ENCODE measurements around the gene OXNAD1.
"Not testable (repeated sequence)": the region's sequence is repeated elsewhere in the genome, so short reads cannot be mapped to it uniquely, and the experiment has no call there.

The OXNAD1 gene

GRCh38 chr3:16303037-16303575 lies 38.1 kb downstream of the OXNAD1 start:
- no peak for DNase-seq

DNA sequence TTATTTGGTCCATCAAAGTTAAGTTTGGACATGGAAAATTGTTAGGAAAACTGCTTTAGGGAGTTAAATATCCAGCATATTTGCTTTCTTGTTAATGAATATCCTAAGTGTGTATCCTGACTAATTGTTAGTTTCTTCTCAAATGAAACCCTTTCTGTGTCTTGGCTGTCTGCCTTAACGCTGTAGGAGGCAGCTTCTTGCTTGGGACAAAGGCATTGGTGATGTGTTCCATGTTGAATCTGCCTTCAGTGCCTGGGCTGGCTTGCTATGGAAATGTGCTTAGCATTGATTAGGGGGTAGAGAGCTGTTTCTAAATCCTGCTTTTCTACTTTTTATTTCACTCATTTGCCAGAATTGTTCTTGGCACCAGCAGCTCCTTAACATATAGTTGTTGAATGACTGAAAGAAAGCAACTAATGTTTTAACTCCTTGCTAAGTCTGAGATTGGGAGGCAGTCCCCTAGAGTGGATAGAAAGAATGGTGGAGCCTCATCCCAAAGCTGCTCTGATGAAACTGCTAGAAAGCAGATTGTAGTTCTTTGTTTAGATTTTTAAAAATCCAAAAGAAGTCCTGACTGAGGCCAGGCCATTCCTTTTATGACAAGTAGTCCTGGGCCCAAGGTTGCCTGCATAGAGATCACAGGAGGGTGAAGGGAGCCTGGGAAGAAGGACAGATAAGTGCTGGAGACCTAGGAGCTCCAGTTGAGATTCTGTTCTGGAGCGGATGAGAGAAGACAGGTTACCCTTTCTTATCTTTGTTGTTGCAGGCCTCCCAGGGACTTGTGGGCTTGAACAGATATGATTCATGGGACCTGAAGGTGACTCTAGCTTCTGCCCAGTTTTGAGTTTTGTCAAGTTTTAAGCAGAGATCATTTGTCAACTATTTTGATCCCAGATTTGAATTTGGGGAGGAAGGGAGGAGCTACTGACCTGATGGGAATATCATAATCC lies 39.3 kb downstream of the OXNAD1 start:
- DNase-seq = peak in 3 of 56 donors; percentile 11 to 30 (median 11)

- DNase-seq = no peak
Measured at GRCh38 chr3:16305111-16305541, 40.1 kb downstream of the OXNAD1 start.

GRCh38 chr3:16307832-16308531 lies 43.0 kb downstream of the OXNAD1 start:
- no peak for DNase-seq

DNA sequence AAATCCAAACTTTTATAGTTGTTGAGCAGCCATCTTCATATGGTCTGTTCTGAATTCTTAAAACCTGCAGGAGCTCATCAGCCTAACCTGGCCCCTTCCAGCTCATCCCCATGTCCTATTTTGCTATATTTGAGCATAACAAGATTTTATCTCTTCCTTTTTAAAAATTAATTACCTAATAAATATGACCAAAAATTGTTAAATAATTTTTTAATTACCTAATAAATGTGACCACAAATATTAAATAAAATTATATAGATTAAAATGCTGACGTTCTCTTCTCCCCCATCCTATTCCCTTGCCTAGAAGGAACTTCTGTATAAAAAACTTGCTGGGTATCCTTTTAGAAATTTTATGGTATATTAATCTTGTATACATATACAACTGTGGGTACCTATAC lies 43.7 kb downstream of the OXNAD1 start:
- DNase-seq = no peak

- DNase-seq = no peak
Measured at GRCh38 chr3:16309558-16309957, 44.5 kb downstream of the OXNAD1 start.

DNA sequence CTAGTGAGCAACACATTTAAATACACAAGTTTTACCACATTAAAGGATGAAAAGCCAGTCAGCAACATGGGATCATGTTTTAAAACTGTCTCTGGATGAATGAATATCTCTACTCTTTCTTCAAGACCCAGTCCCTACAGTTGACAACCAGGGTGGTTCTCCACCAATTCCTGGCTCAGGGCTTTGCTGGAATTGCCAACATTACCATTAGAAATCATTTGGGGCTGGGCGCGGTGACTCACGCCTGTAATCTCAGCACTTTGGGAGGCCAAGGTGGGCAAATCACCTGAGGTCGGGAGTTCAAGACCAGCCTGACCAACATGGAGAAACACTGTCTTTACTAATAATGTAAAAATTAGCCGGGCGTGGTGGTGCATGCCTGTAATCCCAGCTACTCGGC lies 45.5 kb downstream of the OXNAD1 start:
- not testable (repeated sequence) for DNase-seq

DNA sequence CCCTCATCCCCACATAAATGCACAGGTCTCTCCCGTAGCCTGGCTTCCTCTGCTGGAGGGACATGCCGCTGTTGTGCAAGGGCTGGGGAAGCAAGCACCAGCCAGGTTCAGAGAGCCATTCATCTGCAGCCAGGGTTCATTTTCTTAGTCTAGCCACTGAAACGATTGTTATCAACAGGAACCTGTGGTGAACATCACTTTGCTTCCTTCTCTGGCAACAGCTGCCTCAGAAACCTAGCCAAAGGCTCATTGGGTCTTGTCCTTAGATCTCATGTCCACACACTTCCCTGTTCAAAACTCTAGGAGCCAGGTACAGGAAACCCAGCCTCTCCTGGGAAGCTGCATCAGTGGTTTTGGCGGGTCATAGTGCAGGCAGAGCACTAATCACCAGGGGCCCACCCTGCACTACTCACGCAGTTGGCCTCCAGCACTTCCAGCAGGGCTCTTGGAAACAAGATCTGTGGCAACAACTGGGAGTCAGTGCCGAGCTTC lies 47.0 kb downstream of the OXNAD1 start:
- no peak for DNase-seq

DNA sequence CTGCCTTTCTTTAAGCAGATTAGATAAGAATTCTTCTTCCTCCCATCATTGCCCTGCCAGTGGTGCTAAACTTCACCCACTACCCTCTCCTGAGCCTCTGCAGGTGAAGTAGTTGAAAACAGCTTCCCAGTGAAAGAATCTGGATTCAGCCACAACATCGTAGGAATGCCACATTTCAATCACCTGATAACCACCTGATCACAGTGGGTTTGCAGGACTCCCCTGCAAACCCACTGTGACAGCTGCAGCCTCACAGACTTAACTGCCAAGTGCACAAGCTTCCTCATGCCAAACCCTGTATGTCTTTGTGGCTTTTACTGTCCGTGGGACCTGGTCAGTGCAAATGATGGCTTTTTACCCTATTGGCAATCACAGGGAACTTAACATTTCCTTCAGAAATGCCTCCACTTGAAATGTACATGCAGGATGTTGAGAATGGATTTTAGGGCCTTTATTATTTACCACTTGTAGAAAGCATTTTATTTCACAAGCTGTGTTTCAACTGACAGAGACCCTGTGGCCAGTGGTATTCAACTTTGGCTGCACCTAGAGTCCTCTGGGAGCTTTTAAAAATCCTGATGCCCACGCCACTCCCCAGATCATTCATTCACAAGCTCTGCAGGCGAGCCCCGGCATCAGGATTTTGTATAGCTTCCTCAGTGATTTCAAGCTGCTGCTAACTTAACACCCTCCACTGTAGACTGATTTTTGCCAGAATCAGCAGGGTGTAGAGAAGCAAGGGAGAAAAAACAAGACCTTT lies 49.1 kb downstream of the OXNAD1 start:
- DNase-seq = no peak

DNA sequence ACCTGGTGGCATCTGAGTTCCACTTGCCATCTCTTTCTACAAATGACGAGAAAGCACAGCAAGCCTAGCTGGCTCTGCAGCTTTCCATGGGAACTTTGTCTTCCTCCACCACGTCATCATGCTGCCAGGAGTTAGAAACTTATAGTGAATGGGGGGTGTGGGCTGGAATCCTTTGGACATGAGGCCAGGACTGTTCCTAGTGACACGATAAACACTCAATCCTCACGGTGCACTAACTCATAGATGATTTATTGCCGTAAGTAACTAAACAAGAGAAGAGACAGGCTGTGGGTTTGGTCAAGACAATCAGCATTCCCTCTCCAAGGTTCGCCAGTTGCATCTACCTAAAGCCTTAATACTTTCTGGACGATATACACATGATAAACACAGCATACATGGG lies 50.6 kb downstream of the OXNAD1 start:
- DNase-seq = no peak

- no peak for DNase-seq
Measured at GRCh38 chr3:16316396-16316795, 51.4 kb downstream of the OXNAD1 start.

DNA sequence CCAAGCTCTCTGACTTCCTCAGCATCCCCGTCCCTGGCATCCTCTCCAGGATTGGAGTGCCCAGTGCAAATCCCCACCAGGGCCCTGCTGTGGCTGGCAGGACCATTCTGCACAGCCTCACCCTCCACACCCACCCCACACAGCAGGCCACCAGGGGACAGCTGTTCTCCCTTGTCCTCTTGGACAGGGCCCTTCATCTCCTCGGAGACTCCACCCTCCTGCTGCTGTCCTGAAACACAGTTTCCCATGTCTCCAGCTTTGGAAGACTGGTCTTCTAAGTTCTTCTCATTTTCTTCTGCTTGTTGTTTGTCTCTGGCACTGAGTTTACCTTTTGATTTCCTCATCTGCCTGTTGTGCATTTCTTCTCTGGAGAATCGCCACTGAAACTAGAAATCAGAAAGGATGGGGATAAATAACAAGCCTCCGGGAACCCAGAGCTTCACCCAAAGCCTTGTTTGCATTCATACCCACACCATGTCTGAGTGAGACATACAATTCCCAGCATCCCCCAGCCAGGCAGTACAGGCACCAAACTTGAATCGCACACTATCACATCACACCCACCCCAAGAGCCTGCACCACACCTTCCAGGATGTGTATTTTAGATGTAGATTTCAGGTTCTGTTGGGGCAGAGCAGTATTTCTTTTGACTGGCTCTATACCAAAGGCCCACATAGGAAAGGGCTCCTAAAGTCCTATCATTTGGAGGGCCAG lies 52.0 kb downstream of the OXNAD1 start:
- DNase-seq = no peak

- DNase-seq = no peak
Measured at GRCh38 chr3:16317561-16317945, 52.5 kb downstream of the OXNAD1 start.

DNA sequence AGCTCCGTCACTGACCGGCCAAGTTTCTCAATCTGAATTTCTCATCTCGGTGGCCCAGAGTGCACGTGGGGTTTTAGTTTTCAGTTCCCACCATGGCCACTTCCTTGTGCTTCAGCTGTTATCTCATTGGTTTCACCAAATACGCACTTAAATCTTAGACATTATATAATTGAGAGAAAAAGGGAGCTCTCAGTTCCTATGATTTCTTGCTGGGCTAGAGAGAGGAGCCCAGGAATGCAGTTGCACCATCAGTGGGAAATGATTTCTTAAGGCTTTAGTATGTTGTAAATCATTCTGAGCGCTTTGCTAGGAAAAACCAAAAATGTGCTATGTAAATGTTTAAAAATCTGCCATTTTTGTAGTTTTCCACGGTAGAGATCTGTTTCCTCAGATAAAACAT lies 53.2 kb downstream of the OXNAD1 start:
- no peak for DNase-seq

DNA sequence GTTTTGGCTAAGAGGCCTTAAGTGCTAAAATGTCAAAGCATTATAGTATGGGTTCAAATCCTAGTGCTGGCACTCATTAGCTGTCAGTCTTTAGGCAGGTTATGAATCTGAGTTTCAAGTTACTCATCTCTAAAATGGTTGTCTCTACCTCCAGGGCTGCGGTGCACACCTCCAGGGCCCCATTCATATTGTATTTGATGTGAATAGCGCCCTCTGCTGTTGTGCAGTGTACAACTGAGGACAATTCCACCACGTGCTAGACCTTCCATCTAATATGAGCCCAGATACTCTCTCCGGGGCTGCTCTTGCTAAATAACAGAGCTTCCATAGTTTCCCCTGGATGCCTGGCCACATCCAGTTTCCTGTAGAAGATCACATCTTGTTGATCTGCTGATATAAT lies 54.3 kb downstream of the OXNAD1 start:
- DNase-seq = no peak

GRCh38 chr3:16319723-16320122 lies 54.7 kb downstream of the OXNAD1 start:
- no peak for DNase-seq

DNA sequence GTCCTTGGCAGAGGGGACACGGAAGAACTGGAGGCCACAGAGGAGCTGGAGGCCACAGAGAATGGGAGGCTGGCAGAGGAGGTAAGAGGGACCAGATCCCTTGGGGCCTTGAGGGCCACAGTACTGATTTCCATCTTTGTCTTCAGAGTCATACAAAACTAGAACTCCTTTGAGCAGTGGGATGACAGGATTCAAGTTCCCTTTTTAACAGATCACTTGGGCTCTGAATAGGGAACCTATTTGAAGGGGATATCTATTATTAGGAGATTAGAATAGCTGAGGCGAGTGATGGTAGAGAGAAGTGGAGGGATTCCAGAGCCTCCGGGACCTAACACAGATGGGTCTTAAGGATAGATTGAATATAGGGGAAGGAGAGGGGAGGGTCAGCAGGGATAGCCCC lies 55.7 kb downstream of the OXNAD1 start:
- no peak for DNase-seq

DNA sequence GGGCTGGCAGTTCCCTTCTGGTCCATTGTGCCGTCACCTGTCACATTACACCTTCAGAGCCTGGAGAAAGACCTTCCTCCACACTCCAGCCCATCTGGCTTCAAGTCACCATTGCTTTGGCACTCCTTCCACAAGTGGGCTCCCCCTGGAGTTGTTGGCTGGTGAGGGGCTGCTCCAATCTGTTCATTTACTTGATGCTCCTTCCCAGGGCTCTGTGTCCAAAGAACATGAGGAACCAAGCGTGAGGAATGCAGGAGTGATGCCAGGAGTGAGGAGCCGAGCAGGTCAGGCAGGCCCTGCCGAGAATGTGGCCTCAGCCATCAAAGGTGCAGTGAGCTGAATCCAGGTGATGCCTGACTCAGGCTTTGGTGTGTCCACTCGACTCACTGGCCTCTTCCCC lies 57.2 kb downstream of the OXNAD1 start:
- no peak for DNase-seq

- DNase-seq = no peak
Measured at GRCh38 chr3:16323737-16324136, 58.7 kb downstream of the OXNAD1 start.

DNA sequence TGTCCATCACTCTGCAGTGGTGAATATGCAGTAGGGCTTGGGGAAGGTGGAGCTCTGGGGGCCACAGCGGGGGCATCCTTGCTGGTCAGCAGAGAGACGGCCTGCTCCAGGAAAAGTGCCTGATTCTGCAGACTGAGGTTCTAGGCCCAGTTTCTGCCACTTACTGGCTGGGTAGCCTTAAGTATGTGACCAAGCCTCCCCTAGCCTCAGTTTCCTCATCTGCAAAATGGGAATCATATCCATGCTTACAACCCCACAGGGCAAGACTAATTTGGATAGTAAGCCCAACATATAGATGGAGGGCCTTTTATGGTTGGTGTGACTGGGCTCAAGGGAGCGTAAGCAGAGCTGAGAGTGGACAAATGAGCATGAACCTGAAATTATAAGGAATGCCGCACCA lies 60.8 kb downstream of the OXNAD1 start:
- no peak for DNase-seq
